ENCODE data around the gene PLCB1. TPM values are rescaled to one million over a fixed set of nuclear protein-coding genes. Genes with fewer than 3 reads are reported as not detected.

Gene PLCB1
- total RNA-seq, 1 experiment from 2014 or later = 11.3 TPM

GRCh38 chr20:8891039-8891438 lies 759.0 kb downstream of the PLCB1 start (continued):
- TF ChIP-seq FOXP4 (CRISPR knock-in tag; IDR thresholded peaks at IDR 0.05) = no peak
- no peak for TF ChIP-seq ZNF121 (CRISPR knock-in tag; IDR thresholded peaks at IDR 0.05)

- Mint-ChIP-seq H3K4me1 (no peaks in the 10 kb centered on the region), H3K9me3 (peaks cover 31% of the 10 kb centered on the region), H3K27ac (no peak overlapping the region), H3K4me3 (no peak overlapping the region), H3K36me3 (peaks cover 27% of the 10 kb centered on the region), H3K27me3 (ENCODE audit: low read depth) (no peaks in the 10 kb centered on the region; the same call in 1 of the 2 replicates)
- TF ChIP-seq CDX4 (CRISPR knock-in tag; IDR thresholded peaks at IDR 0.05; ENCODE audit: borderline replicate concordance) (no peak), JAZF1 (CRISPR knock-in tag; IDR thresholded peaks at IDR 0.05) (no peak), TCF7 (CRISPR knock-in tag; IDR thresholded peaks at IDR 0.05; ENCODE audit: low read depth) (no peak), MLX (CRISPR knock-in tag; IDR thresholded peaks at IDR 0.05) (no peak), FOXP4 (CRISPR knock-in tag; IDR thresholded peaks at IDR 0.05) (no peak), ZNF317 (CRISPR knock-in tag; IDR thresholded peaks at IDR 0.05; ENCODE audit: borderline replicate concordance, low read depth) (no peak), ATF6 (CRISPR knock-in tag; IDR thresholded peaks at IDR 0.05) (no peak), CREB1 (CRISPR knock-in tag; IDR thresholded peaks at IDR 0.05) (no peak)
- POLR2A ChIA-PET = no interaction called here
- CTCF ChIA-PET = no interaction called here
- DNase-seq (ENCODE audit: low spot score) (no peak), ATAC-seq (no peak)
Measured at GRCh38 chr20:8895472-8895871, 763.4 kb downstream of the PLCB1 start.

GRCh38 chr20:8898823-8899222 lies 766.8 kb downstream of the PLCB1 start:
- peaks cover 12% of the 10 kb centered on the region for H3K4me1 Mint-ChIP-seq
- no peaks in the 10 kb centered on the region; the same call in 1 of the 2 replicates for H3K27me3 Mint-ChIP-seq (ENCODE audit: low read depth)
- TF ChIP-seq CREM (CRISPR knock-in tag; IDR thresholded peaks at IDR 0.05) (no peak), FOXP1 (CRISPR knock-in tag; IDR thresholded peaks at IDR 0.05; ENCODE audit: borderline replicate concordance) (no peak)
- no peak overlapping the region for H3K27ac Mint-ChIP-seq
- ChIA-PET CTCF (no interaction called here), POLR2A (no interaction called here)
- no peak for DNase-seq (ENCODE audit: low spot score)
- no peak for ATAC-seq
- peaks cover 27% of the 10 kb centered on the region for H3K36me3 Mint-ChIP-seq
- peaks cover 31% of the 10 kb centered on the region for H3K9me3 Mint-ChIP-seq
- no peak overlapping the region for H3K4me3 Mint-ChIP-seq

- no peak overlapping the region for H3K27ac Mint-ChIP-seq
- DNase-seq (ENCODE audit: low spot score) = no peak
- H3K4me1 Mint-ChIP-seq = peaks cover 18% of the 10 kb centered on the region
- no peak overlapping the region for H3K4me3 Mint-ChIP-seq
- TF ChIP-seq ZNF219 (CRISPR knock-in tag; IDR thresholded peaks at IDR 0.05; ENCODE audit: borderline replicate concordance) = no peak
- TF ChIP-seq ZNF425 (CRISPR knock-in tag; conservative IDR thresholded peaks at IDR 0.05) = no peak
- TF ChIP-seq NR3C1 (CRISPR knock-in tag; conservative IDR thresholded peaks at IDR 0.05; ENCODE audit: low read depth) = no peak
- H3K9me3 Mint-ChIP-seq = peaks cover 6% of the 10 kb centered on the region
- H3K27me3 Mint-ChIP-seq (ENCODE audit: low read depth) = no peaks in the 10 kb centered on the region; the same call in 1 of the 2 replicates
- CTCF ChIA-PET = no interaction called here
- H3K36me3 Mint-ChIP-seq = peaks cover 4% of the 10 kb centered on the region
- POLR2A ChIA-PET = no interaction called here
- ATAC-seq = peak; percentile 63
Measured at GRCh38 chr20:8901237-8902025, 769.4 kb downstream of the PLCB1 start.

Data from WTC11 (cell line).